Common myeloid progenitor, CD34-positive (primary cell): ENCODE measurements around the gene CLRN1.

Experiments used
- CTCF ChIA-PET: fragments of 350-600 bp; sonication (Branson Sonifier 250); formaldehyde crosslinking; loops from one replicate; lab custom pipeline; 2021; ENCODE audit warnings: antibody characterized with exemption; lab: Charles Lee
- POLR2A ChIA-PET: fragments of 350-600 bp; sonication (Branson Sonifier 250); formaldehyde crosslinking; loops from one replicate; lab custom pipeline; 2021; ENCODE audit warnings: antibody characterized with exemption; lab: Charles Lee
- DNase-seq, 3 donors: peaks; one replicate each; pipeline versions ENCODE4 v3.0.0 to v3.0.0-alpha.2; 2013
- H3K27ac ChIP-seq, 2 experiments: 1 replicate in 1 of 2; 2 replicates in 1 of 2; pipeline ENCODE4 v1.7.0; 2013; ENCODE audit warnings: inconsistent platforms in 2 of 2, low read length in 2 of 2, mild to moderate bottlenecking in 2 of 2, low read depth in 1 of 2, moderate library complexity in 1 of 2; ENCODE audit not compliant: severe bottlenecking in 2 of 2, insufficient read depth in 1 of 2, poor library complexity in 1 of 2
- H3K27me3 ChIP-seq, 5 experiments: replicated peaks in 2 of 5; 1 replicate in 3 of 5; 2 replicates in 2 of 5; pipeline versions ENCODE4 v1.6.1 to v1.7.0; 2013; ENCODE audit warnings: low read length in 4 of 5, mild to moderate bottlenecking in 2 of 5, moderate library complexity in 2 of 5, inconsistent platforms in 1 of 5; ENCODE audit not compliant: insufficient read depth in 5 of 5, control insufficient read depth in 4 of 5
- H3K36me3 ChIP-seq, 4 experiments: 1 replicate in 2 of 4; 2 replicates in 2 of 4; pipeline versions ENCODE4 v1.6.1 to v1.7.0; 2013; ENCODE audit warnings: low read length in 3 of 4, control low read depth in 1 of 4, mild to moderate bottlenecking in 1 of 4; ENCODE audit not compliant: control insufficient read depth in 4 of 4, insufficient read depth in 4 of 4
- H3K4me1 ChIP-seq, 4 experiments: 1 replicate in 3 of 4; 2 replicates in 1 of 4; pipeline versions ENCODE4 v1.6.1 to v1.7.1; 2013; ENCODE audit warnings: low read length in 3 of 4, mild to moderate bottlenecking in 3 of 4, control low read depth in 1 of 4, inconsistent platforms in 1 of 4, moderate library complexity in 1 of 4; ENCODE audit not compliant: control insufficient read depth in 4 of 4, insufficient read depth in 4 of 4; ENCODE audit errors: control extremely low read depth in 1 of 4
- H3K4me3 ChIP-seq, 7 experiments: 1 replicate in 4 of 7; 2 replicates in 3 of 7; pipeline versions ENCODE4 v1.5.1 to v1.7.0; 2013; ENCODE audit warnings: mild to moderate bottlenecking in 7 of 7, low read length in 6 of 7, moderate library complexity in 6 of 7, inconsistent platforms in 2 of 7, low read depth in 2 of 7, control low read depth in 1 of 7; ENCODE audit not compliant: insufficient read depth in 4 of 7, control insufficient read depth in 1 of 7; ENCODE audit errors: extremely low read depth in 1 of 7
- H3K9me3 ChIP-seq, 5 experiments: 1 replicate in 4 of 5; 2 replicates in 1 of 5; pipeline versions ENCODE4 v1.6.1 to v1.7.1; 2013; ENCODE audit warnings: low read length in 4 of 5, mild to moderate bottlenecking in 2 of 5, inconsistent platforms in 1 of 5, low read depth in 1 of 5, moderate library complexity in 1 of 5; ENCODE audit not compliant: control insufficient read depth in 4 of 5, insufficient read depth in 2 of 5; ENCODE audit errors: control extremely low read depth in 1 of 5
- WGBS: methylation state at CpG from one replicate; pipeline ENCODE4 v1.1.5; 2013; ENCODE audit not compliant: insufficient coverage; 5-methylcytosine and 5-hydroxymethylcytosine counted together

Gene CLRN1

DNA sequence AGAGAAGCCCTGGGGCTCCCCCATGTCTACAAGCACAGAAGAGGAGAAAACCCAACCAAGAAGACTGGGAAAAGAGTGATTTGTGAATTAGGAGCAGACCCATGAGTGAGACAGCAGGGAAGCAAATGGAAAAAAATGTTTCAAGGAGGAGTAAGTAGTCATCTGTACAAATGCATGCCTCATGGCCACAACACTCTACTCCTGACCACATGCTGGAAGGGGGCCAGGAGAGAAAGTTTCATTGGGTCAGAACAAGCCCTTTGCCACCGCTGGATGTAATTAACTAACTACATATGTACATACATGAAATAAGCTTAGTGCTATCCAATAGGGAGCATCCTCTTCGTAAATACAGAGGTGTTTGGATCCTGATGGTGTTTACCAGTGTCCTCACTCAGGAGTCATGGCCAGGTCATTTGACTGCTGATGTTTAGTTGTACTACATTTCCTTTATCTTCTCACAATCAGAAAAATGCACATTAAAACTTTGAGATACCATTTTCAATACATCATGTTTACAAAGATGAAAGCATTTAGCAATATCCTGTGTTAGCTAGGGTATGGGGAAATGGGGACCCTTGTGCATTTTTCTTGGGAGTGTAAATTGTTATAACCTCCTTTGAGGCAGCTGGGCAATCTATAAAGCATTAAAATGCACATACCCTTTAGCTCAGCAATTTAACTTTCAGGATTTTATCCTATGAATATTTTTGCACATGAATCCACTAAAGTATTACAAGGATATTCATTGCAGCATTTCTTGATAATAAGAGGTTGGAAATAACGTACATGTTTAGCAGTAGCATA, 27.1 kb downstream of the CLRN1 start:
- WGBS, result 86% methylated on average over 1 of the region's 3 CpGs
- ChIA-PET POLR2A (no interaction called here), CTCF (no interaction called here)
- no peaks in the 10 kb centered on the region for H3K27me3 ChIP-seq
- DNase-seq, result no peak
- no peak overlapping the region for H3K27ac ChIP-seq
- H3K36me3 ChIP-seq, result no peaks in the 10 kb centered on the region
- no peak overlapping the region for H3K4me3 ChIP-seq
- H3K9me3 ChIP-seq, result peaks cover 0 to 7% (median 3%) of the 10 kb centered on the region in 5 experiments
- no peaks in the 10 kb centered on the region for H3K4me1 ChIP-seq

- Histone ChIP-seq H3K4me3 (no peak overlapping the region), H3K9me3 (peaks cover 0 to 7% (median 3%) of the 10 kb centered on the region in 5 experiments), H3K4me1 (no peaks in the 10 kb centered on the region), H3K36me3 (no peaks in the 10 kb centered on the region), H3K27me3 (no peaks in the 10 kb centered on the region), H3K27ac (no peak overlapping the region)
- WGBS, result 96% methylated on average over 3 of the region's 3 CpGs
- ChIA-PET CTCF (no interaction called here), POLR2A (no interaction called here)
- DNase-seq, result no peak
Observed at GRCh38 chr3:150942221-150942620, 30.3 kb downstream of the CLRN1 start.

- 81% methylated on average over 2 of the region's 2 CpGs for WGBS
- ChIA-PET CTCF (interaction anchor here (0.9 to 2.6 kb wide), 3 partner anchors 11 to 155 kb away, joined by 3 to 8 read pairs (median 3); no protein-coding TSS in a partner anchor), POLR2A (no interaction called here)
- DNase-seq, result no peak
- no peaks in the 10 kb centered on the region for H3K9me3 ChIP-seq
- no peak overlapping the region for H3K4me3 ChIP-seq
- H3K27ac ChIP-seq, result no peak overlapping the region
- no peaks in the 10 kb centered on the region for H3K4me1 ChIP-seq
- H3K36me3 ChIP-seq, result no peaks in the 10 kb centered on the region
- H3K27me3 ChIP-seq, result no peaks in the 10 kb centered on the region
Observed at GRCh38 chr3:150936693-150937092, 35.8 kb downstream of the CLRN1 start.

GRCh38 chr3:150933473-150933995, 39.0 kb downstream of the CLRN1 start:
- no peaks in the 10 kb centered on the region for H3K4me1 ChIP-seq
- DNase-seq, result no peak
- no peaks in the 10 kb centered on the region for H3K9me3 ChIP-seq
- H3K4me3 ChIP-seq, result no peak overlapping the region
- CTCF ChIA-PET, result interaction anchor here (0.8 to 1.2 kb wide), 4 partner anchors 8 to 144 kb away, joined by 3 to 5 read pairs (median 3); no protein-coding TSS in a partner anchor
- POLR2A ChIA-PET, result no interaction called here
- no peak overlapping the region for H3K27ac ChIP-seq
- H3K27me3 ChIP-seq, result no peaks in the 10 kb centered on the region
- WGBS, result no CpG with 5 or more reads among the region's 1 CpG
- no peaks in the 10 kb centered on the region for H3K36me3 ChIP-seq

DNA sequence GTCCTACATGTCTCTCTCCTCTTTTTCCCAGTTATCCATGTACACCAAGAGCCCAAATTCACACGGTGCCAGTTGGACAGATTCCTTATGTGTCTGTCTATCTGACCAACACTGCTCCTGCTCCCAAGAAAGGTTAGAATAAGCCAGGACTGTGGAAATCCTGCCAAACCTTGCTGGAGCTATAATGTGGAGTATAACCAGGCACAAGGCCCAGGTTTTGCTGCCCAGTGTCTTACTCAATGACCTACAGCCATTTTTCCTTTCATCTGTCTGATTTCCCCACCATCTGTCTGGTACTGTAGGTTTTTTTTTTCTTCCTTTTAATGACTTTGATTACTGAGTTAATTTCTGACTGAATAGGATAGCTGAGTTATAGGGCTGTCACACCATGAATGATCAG, 40.8 kb downstream of the CLRN1 start:
- Histone ChIP-seq H3K27ac (no peak overlapping the region), H3K36me3 (no peaks in the 10 kb centered on the region), H3K9me3 (no peaks in the 10 kb centered on the region), H3K4me3 (no peak overlapping the region), H3K4me1 (no peaks in the 10 kb centered on the region), H3K27me3 (no peaks in the 10 kb centered on the region)
- ChIA-PET CTCF (no interaction called here), POLR2A (no interaction called here)
- 100% methylated on average over 1 of the region's 1 CpG for WGBS
- DNase-seq, result no peak

GRCh38 chr3:150930839-150931238, 41.7 kb downstream of the CLRN1 start:
- H3K36me3 ChIP-seq, result no peaks in the 10 kb centered on the region
- H3K27ac ChIP-seq, result no peak overlapping the region
- H3K9me3 ChIP-seq, result no peaks in the 10 kb centered on the region
- CTCF ChIA-PET, result no interaction called here
- H3K27me3 ChIP-seq, result no peaks in the 10 kb centered on the region
- no peak for DNase-seq
- peaks cover 0 to 5% (median 2%) of the 10 kb centered on the region in 4 experiments for H3K4me1 ChIP-seq
- H3K4me3 ChIP-seq, result no peak overlapping the region
- POLR2A ChIA-PET, result no interaction called here
- WGBS, result 67% methylated on average over 3 of the region's 3 CpGs

GRCh38 chr3:150928234-150928633, 44.3 kb downstream of the CLRN1 start:
- ChIA-PET CTCF (interaction anchor here (1.2 kb wide), 1 partner anchor 223 kb away, joined by 3 read pairs; no protein-coding TSS in a partner anchor), POLR2A (interaction anchor here (0.6 kb wide), 1 partner anchor 42 kb away, joined by 3 read pairs; no protein-coding TSS in a partner anchor)
- WGBS, result 100% methylated on average over 1 of the region's 1 CpG
- Histone ChIP-seq H3K4me3 (no peak overlapping the region), H3K27ac (no peak overlapping the region), H3K9me3 (no peaks in the 10 kb centered on the region), H3K4me1 (peaks cover 0 to 13% (median 9%) of the 10 kb centered on the region in 4 experiments), H3K27me3 (no peaks in the 10 kb centered on the region), H3K36me3 (no peaks in the 10 kb centered on the region)
- DNase-seq, result no peak
